Transverse colon (tissue), 4 donors: ENCODE results near the gene CACNG7. TPM values are rescaled to one million over a fixed set of nuclear protein-coding genes. Genes with fewer than 3 reads are reported as not detected.

ENCODE experiments used
- DNase-seq: peaks from one replicate; pipeline ENCODE4 v3.0.0-alpha.2; 2019
- H3K27ac ChIP-seq, 4 donors: fragments of 200-600 bp; sonication (generic); 2 replicates each; pipeline ENCODE4 v1.5.1; 2016 to 2018; ENCODE audit warnings: inconsistent platforms in 4 of 4
- H3K27me3 ChIP-seq: fragments of 200-600 bp; sonication (generic); 2 replicates; pipeline ENCODE4 v1.5.1; 2017; ENCODE audit warnings: inconsistent platforms
- H3K36me3 ChIP-seq, 4 donors: fragments of 200-600 bp; sonication (generic); 2 replicates each; pipeline ENCODE4 v1.5.1; 2017 to 2019; ENCODE audit warnings: inconsistent platforms in 4 of 4
- H3K4me1 ChIP-seq, 4 donors: fragments of 200-600 bp; sonication (generic); 2 replicates each; pipeline ENCODE4 v1.5.1; 2017 to 2020; ENCODE audit warnings: inconsistent platforms in 4 of 4
- H3K4me3 ChIP-seq, 4 donors: fragments of 200-600 bp; sonication (generic); 1 replicate in 1 of 4; 2 replicates in 3 of 4; pipeline versions ENCODE4 v1.5.1 to v1.6.1; 2017 to 2019; ENCODE audit warnings: inconsistent platforms in 4 of 4
- H3K9me3 ChIP-seq, 2 donors: fragments of 200-600 bp; sonication (generic); 2 replicates each; pipeline ENCODE4 v1.5.1; 2017 to 2019; ENCODE audit warnings: inconsistent platforms in 2 of 2
- EP300 ChIP-seq: sonication (generic); formaldehyde crosslinking; IDR thresholded peaks from one replicate; pipeline ENCODE4 v1.6.1; 2017; ENCODE audit warnings: antibody characterized with exemption, low read depth
- POLR2A ChIP-seq: fragments of 450-650 bp; IDR thresholded peaks from one replicate; pipeline ENCODE4 v1.6.1; 2016; ENCODE audit warnings: antibody characterized with exemption, mild to moderate bottlenecking, moderate library complexity
- POLR2AphosphoS5 ChIP-seq, 3 donors: sonication (generic); formaldehyde crosslinking; IDR thresholded peaks; one replicate each; pipeline ENCODE4 v1.6.1; 2016; ENCODE audit warnings: antibody characterized with exemption in 3 of 3
- WGBS, 2 donors: methylation state at CpG; one replicate each; pipeline ENCODE4 v1.1.5; 2018; ENCODE audit warnings: low coverage in 1 of 2; 5-methylcytosine and 5-hydroxymethylcytosine counted together
- in situ Hi-C, 4 donors: fragments of 200-750 bp; cut with MboI; loops; one replicate each; pipeline versions ENCODE4 v1.15.0 to v1.15.1; 2017; ENCODE audit warnings: low sequenced_read_pairs in 3 of 4, low pct_ligation_motif_present in 1 of 4, low pct_unique_long_range_greater_than_20kb in 1 of 4
- intact Hi-C: fragments of 100-400 bp; cut with DNase I; formaldehyde crosslinking; loops from one replicate; pipeline ENCODE4 v1.15.1; 2023; ENCODE audit warnings: low total_unique reads
- total RNA-seq, 4 donors: library from RNA; depleted of rRNA; stranded (reverse); fragments of >200 nt; gene quantifications; one replicate each; pipeline ENCODE4 v1.1.0, GENCODE V29; 2016
- TF ChIP-seq, protein P1 (sequence below), 5 experiments: fragments of 200-600 bp in 3 of 5; fragments of 450-650 bp in 2 of 5; sonication (generic) in 3 of 5; IDR thresholded peaks; 1 replicate in 2 of 5; 2 replicates in 3 of 5; pipeline ENCODE4 v1.5.1; 2016 to 2017; ENCODE audit warnings: antibody characterized with exemption in 5 of 5, inconsistent platforms in 3 of 5, mild to moderate bottlenecking in 2 of 5, moderate library complexity in 1 of 5

Gene CACNG7
- total RNA-seq, 4 donors from 2014 or later: not detected

DNA sequence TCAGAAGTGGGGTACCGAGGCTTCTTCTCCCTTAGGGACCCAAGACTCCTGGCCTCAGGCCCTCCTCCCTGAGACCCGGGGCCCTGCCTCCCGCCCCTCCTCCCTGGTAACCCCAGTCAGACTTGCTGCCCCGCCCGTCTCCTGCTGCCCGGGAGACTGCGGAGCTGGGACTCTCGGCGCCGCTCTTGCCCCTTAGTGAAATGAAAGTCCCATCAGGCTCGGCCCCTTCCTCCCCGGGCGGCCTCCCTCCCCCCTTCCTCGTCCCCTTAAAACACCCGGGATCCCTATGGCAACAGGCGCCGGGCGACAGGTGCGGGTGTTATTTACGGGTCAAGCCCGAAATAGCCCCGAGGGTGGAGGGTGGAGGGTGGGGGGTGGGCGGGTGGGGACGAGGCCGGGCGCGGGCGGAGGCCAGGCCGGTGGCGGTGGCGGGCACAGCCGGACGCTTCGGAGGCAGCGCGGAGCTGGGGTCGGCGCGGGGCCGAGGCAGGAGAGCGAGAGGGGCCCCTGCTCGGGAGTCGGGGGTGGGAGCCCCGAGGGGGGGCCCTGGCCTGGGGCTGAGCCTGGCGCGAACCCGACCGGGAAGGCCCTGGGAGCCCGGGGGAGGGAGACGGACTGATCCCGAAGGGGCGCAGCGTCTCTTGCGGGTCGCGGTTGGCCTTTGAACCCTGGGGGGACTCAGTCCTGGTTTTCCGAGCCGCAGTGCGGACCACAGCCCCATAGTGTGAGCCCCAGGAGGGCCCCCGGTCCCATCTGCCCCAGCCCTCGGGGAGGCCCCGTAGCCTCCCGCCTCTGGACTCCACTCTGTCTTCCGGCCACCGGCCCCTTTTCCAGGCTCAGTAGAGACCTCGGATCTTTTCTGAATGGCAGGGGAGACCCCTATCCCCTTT is 82.4 kb downstream of the CACNG7 start, which contains the start of gene CACNG6:
CACNG6 (plus strand) TSS at position 414 of the 890 bp plus-strand sequence. CDS start 1,241 bp downstream, outside the sequence.
- intact Hi-C loops: no loop called here

DNA sequence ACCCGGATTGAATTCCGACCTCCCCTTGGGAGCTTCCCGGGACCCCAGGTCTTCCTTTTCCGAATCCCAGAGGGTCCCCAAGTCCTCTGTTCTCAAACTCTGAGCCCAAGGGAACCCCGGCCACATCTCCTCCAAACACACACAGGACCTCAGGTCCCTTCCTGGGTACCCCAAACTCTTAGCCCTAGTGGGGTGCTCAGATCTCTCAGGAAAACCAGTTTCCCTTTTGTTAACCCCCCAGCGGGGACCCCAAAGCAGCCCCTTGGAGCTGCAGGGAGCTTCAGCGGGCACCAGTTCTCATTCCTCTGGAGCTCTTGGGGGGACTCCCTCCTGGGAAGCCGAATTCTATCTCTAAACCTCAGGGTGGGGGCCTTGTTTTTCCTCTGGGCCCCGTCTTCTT is 83.1 kb downstream of the CACNG7 start:
- Histone ChIP-seq H3K4me3 (no peak overlapping the region), H3K27ac (no peak overlapping the region), H3K9me3 (no peaks in the 10 kb centered on the region), H3K27me3 (peaks cover 53% of the 10 kb centered on the region), H3K36me3 (no peaks in the 10 kb centered on the region), H3K4me1 (peaks cover 3 to 9% (median 7%) of the 10 kb centered on the region in 4 donors)
- in situ Hi-C loops: no loop called here
- DNase-seq: no peak
- WGBS, 2 donors: 79 to 80% methylated on average over 2 to 9 of the region's 9 CpGs
- TF ChIP-seq POLR2A: no peak
- no peak for TF ChIP-seq POLR2AphosphoS5 (IDR thresholded peaks at IDR 0.05)
- TF ChIP-seq, protein P1, sequence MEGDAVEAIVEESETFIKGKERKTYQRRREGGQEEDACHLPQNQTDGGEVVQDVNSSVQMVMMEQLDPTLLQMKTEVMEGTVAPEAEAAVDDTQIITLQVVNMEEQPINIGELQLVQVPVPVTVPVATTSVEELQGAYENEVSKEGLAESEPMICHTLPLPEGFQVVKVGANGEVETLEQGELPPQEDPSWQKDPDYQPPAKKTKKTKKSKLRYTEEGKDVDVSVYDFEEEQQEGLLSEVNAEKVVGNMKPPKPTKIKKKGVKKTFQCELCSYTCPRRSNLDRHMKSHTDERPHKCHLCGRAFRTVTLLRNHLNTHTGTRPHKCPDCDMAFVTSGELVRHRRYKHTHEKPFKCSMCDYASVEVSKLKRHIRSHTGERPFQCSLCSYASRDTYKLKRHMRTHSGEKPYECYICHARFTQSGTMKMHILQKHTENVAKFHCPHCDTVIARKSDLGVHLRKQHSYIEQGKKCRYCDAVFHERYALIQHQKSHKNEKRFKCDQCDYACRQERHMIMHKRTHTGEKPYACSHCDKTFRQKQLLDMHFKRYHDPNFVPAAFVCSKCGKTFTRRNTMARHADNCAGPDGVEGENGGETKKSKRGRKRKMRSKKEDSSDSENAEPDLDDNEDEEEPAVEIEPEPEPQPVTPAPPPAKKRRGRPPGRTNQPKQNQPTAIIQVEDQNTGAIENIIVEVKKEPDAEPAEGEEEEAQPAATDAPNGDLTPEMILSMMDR (IDR thresholded peaks at IDR 0.05): no peak
- TF ChIP-seq EP300: no peak
- intact Hi-C loops: no loop called here

More for the DNA sequence above, 82.4 kb downstream of the CACNG7 start, which contains the start of gene CACNG6:
- Histone ChIP-seq H3K4me1 (peaks cover 3 to 9% (median 7%) of the 10 kb centered on the region in 4 donors), H3K36me3 (no peaks in the 10 kb centered on the region), H3K4me3 (peak within 1 kb of the TSS in 3 of 4 donors; percentile 1 to 52 (median 15)), H3K9me3 (no peaks in the 10 kb centered on the region), H3K27me3 (peaks cover 49% of the 10 kb centered on the region), H3K27ac (no peak within 1 kb of the TSS)
- WGBS, 2 donors: 11% methylated on average over 14 of the region's 66 CpGs; no CpG with 5 or more reads in 1 of the 2 donors
- in situ Hi-C loops: no loop called here
- DNase-seq: no peak
- TF ChIP-seq EP300: no peak
- TF ChIP-seq, protein P1 (IDR thresholded peaks at IDR 0.05): no peak
- TF ChIP-seq POLR2A: no peak
- no peak for TF ChIP-seq POLR2AphosphoS5 (IDR thresholded peaks at IDR 0.05)

DNA sequence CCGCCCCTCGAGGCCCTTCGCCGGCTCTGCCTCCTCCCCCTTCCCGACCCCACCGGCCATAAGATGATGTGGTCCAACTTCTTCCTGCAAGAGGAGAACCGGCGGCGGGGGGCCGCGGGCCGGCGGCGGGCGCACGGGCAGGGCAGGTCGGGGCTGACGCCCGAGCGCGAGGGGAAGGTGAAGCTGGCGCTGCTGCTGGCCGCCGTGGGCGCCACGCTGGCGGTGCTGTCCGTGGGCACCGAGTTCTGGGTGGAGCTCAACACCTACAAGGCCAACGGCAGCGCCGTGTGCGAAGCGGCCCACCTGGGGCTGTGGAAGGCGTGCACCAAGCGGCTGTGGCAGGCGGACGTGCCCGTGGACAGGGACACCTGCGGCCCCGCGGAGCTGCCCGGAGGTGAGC is 83.7 kb downstream of the CACNG7 start:
- WGBS, 2 donors: 53% methylated on average over 41 of the region's 43 CpGs; no CpG with 5 or more reads in 1 of the 2 donors
- no peak overlapping the region for H3K27ac ChIP-seq
- no peak for DNase-seq
- H3K9me3 ChIP-seq: no peaks in the 10 kb centered on the region
- H3K4me1 ChIP-seq: peaks cover 3 to 9% (median 7%) of the 10 kb centered on the region in 4 donors
- intact Hi-C loops: no loop called here
- H3K36me3 ChIP-seq: no peaks in the 10 kb centered on the region
- peaks cover 57% of the 10 kb centered on the region for H3K27me3 ChIP-seq
- TF ChIP-seq EP300 (no peak), POLR2A (no peak), POLR2AphosphoS5 (IDR thresholded peaks at IDR 0.05) (no peak)
- TF ChIP-seq, protein P1 (IDR thresholded peaks at IDR 0.05): no peak
- in situ Hi-C loops: no loop called here
- no peak overlapping the region for H3K4me3 ChIP-seq

DNA sequence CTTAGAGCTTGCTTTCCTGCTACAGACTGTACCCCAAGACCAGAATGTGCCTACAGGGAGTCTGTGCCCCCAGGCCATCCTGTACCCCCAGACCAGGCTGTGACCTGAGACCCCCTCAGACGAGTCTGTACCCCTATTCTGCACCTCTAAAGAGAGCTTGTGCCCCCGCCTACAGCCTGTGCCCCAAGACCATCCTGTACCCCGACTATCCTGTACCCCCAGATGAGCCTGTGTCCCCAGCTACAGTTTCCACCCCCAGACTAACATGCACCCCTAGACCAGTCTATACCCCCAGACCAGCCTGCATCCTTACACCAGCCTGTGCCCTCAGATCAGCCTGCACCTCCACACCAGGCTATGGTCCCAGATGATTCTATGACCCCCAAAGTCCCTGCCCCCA is 84.4 kb downstream of the CACNG7 start:
- no peak overlapping the region for H3K27ac ChIP-seq
- TF ChIP-seq EP300: no peak
- TF ChIP-seq POLR2A: no peak
- TF ChIP-seq POLR2AphosphoS5 (IDR thresholded peaks at IDR 0.05): no peak
- TF ChIP-seq, protein P1 (IDR thresholded peaks at IDR 0.05): no peak
- no peaks in the 10 kb centered on the region for H3K9me3 ChIP-seq
- peaks cover 3 to 9% (median 7%) of the 10 kb centered on the region in 4 donors for H3K4me1 ChIP-seq
- H3K36me3 ChIP-seq: no peaks in the 10 kb centered on the region
- intact Hi-C loops (no loop called here), in situ Hi-C loops (no loop called here)
- peaks cover 63% of the 10 kb centered on the region for H3K27me3 ChIP-seq
- H3K4me3 ChIP-seq: no peak overlapping the region
- 74% methylated on average over 3 of the region's 3 CpGs; no CpG with 5 or more reads in 1 of the 2 donors for WGBS, 2 donors
- DNase-seq: no peak

Other genes starting within 250 kb of the CACNG7 start
- gene NLRP12, start 85.0 kb upstream of the CACNG7 start, total RNA-seq: under 1 TPM in 1 of 4 donors, not detected in 3; 0.16 TPM
- 100 to 1,000 TPM in 2 of 4 donors, 10 to 100 TPM in 2; 33.3 to 222 (median 79.1) TPM for gene MYADM, start 41.4 kb upstream of the CACNG7 start, total RNA-seq
- under 1 TPM in 1 of 4 donors, not detected in 3; 0.32 TPM for gene PRKCG, start 27.1 kb upstream of the CACNG7 start, total RNA-seq
- not detected for gene CACNG8, start 53.7 kb downstream of the CACNG7 start, total RNA-seq
- gene CACNG6, start 82.4 kb downstream of the CACNG7 start, total RNA-seq: not detected
- not detected for gene VSTM1, start 154.6 kb downstream of the CACNG7 start, total RNA-seq
- gene TARM1, start 172.1 kb downstream of the CACNG7 start, total RNA-seq: not detected
- 1 to 10 TPM in 1 of 4 donors, under 1 TPM in 2, not detected in 1; 0.27 to 3.2 (median 0.75) TPM for gene OSCAR, start 191.5 kb downstream of the CACNG7 start, total RNA-seq
- 100 to 1,000 TPM in 2 of 4 donors, 10 to 100 TPM in 2; 25.4 to 316 (median 97.3) TPM for gene NDUFA3, start 193.6 kb downstream of the CACNG7 start, total RNA-seq
- gene TFPT, start 206.4 kb downstream of the CACNG7 start, total RNA-seq: 10 to 100 TPM in 3 of 4 donors, 1 to 10 TPM in 1; 9.8 to 25.8 (median 14.0) TPM
- 10 to 100 TPM; 24.7 to 50.5 (median 34.9) TPM for gene PRPF31, start 206.5 kb downstream of the CACNG7 start, total RNA-seq
- 10 to 100 TPM; 28.1 to 85.7 (median 32.1) TPM for gene CNOT3, start 228.5 kb downstream of the CACNG7 start, total RNA-seq